GM10266 (cell line): ENCODE measurements around the gene LMNB1.
A peak's percentile ranks its signal among the peaks of the same experiment; 100 is the strongest.
"Not testable (repeated sequence)": the region's sequence is repeated elsewhere in the genome, so short reads cannot be mapped to it uniquely, and the experiment has no call there.

Experiments used
- DNase-seq: peaks from one replicate; pipeline ENCODE4 v3.0.0; 2012; ENCODE audit errors: extremely low spot score
- TF ChIP-seq, protein P1 (sequence below): IDR thresholded peaks from 2 replicates; pipeline ENCODE4 v1.5.1; 2012; ENCODE audit warnings: mild to moderate bottlenecking, low read depth; ENCODE audit not compliant: control insufficient read depth, insufficient read depth; ENCODE audit errors: missing control alignments

Gene LMNB1, protein sequence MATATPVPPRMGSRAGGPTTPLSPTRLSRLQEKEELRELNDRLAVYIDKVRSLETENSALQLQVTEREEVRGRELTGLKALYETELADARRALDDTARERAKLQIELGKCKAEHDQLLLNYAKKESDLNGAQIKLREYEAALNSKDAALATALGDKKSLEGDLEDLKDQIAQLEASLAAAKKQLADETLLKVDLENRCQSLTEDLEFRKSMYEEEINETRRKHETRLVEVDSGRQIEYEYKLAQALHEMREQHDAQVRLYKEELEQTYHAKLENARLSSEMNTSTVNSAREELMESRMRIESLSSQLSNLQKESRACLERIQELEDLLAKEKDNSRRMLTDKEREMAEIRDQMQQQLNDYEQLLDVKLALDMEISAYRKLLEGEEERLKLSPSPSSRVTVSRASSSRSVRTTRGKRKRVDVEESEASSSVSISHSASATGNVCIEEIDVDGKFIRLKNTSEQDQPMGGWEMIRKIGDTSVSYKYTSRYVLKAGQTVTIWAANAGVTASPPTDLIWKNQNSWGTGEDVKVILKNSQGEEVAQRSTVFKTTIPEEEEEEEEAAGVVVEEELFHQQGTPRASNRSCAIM

DNA sequence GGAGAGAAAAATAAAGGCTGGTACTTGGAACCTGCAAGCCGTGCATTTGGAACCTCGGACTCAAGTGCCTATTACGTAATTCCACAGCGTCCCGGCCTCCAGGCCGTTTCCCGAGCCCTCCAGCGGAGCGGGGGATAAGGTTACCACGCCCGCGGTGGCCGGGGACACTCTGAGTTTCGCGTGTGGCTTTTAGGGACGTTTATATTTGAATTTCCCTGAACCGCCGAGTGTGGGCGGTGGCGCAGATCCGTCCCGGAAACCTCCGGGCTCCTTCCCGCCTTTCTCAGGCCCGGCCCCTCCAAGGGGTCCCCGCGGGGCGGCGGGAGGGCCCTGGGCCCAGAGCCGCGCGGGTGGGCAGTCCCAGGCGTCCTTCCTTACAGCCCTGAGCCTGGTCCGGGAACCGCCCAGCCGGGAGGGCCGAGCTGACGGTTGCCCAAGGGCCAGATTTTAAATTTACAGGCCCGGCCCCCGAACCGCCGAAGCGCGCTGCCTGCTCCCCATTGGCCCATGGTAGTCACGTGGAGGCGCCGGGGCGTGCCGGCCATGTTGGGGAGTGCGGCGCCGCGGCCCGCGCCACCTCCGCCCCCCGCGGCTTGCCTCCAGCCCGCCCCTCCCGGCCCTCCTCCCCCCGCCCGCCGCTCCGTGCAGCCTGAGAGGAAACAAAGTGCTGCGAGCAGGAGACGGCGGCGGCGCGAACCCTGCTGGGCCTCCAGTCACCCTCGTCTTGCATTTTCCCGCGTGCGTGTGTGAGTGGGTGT, at the start of gene LMNB1:
Gene LMNB1, plus strand, starts transcription at position 638 of the 758 bp plus-strand sequence. CDS start 373 bp downstream, outside the sequence.
- TF ChIP-seq, protein P1, sequence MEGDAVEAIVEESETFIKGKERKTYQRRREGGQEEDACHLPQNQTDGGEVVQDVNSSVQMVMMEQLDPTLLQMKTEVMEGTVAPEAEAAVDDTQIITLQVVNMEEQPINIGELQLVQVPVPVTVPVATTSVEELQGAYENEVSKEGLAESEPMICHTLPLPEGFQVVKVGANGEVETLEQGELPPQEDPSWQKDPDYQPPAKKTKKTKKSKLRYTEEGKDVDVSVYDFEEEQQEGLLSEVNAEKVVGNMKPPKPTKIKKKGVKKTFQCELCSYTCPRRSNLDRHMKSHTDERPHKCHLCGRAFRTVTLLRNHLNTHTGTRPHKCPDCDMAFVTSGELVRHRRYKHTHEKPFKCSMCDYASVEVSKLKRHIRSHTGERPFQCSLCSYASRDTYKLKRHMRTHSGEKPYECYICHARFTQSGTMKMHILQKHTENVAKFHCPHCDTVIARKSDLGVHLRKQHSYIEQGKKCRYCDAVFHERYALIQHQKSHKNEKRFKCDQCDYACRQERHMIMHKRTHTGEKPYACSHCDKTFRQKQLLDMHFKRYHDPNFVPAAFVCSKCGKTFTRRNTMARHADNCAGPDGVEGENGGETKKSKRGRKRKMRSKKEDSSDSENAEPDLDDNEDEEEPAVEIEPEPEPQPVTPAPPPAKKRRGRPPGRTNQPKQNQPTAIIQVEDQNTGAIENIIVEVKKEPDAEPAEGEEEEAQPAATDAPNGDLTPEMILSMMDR, result no peak
- peak; percentile 94 for DNase-seq

DNA sequence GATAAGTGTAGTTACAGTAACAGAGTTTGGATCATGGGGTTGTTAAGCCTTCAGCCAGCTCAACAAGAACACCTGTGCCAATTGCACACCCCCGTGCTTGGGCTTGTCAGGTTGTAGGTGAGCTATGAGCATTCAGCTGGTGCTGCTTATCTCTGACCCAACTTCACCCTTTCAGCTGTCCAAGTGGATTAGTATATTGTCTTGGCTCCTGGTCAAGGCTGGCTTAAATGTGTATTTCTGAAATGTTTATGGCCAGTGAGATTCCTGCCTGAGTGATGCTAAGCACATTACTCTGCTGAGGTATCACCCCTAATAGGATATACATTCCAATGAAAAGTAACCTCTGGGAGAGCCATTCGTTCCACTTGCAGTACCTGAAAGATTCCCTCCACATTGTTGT, 44.2 kb upstream of the LMNB1 start:
- no peak for DNase-seq
- TF ChIP-seq, protein P1, result no peak

DNA sequence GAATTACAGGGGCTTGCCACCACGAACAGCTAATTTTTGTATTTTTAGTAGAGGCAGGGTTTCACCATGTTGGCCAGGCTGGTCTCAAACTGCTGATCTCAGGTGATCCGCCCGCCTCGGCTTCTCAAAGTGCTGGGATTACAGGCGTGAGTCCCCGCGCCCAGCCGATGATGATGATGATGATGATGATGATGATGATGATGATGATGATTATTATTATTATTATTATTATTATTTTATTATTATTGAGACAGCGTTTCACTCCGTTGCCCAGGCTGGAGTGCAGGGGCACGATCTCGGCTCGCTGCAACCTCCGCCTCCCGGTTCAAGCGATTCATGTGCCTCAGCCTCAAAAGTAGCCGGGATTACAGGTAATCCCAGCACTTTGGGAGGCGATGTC, 42.4 kb upstream of the LMNB1 start:
- not testable (repeated sequence) for DNase-seq

DNA sequence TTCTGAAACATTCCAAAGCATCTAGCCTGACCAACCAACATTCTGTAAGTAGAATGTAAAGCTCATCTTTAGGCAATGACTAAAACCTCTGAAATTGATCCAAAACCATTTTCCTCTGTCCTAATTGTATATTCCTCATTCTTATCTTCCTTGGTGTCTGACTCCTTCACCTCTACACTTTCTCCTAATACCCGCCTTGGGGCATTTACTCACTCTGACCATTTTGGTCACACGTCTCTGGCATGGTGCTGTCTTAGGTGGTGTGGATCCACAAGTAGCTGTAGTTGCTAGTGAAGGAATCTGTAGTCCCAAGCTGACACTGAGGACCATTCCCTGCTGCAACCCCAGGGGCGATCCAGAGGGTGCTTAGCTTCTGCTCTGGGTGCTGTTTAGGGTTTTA, 40.8 kb upstream of the LMNB1 start:
- no peak for DNase-seq
- TF ChIP-seq, protein P1, result no peak

DNA sequence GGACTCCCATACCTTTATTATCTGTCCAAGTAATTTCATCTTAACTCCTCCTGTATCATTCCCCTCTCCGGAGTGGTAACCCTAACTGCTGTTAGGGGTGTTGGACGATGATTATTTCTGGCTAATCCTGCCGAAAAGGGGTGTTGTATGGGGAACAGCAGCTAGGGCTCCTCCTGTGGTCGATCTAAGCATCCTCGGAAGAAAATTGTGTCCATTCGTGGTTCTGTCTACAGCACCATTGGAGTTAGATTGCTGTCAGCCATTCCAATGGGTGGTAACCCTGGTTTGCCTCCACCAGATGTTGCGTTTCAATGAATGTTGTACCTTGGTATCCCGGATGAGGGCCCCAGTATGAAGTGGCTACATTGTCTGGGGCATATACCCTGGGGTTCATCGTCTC, 35.6 kb upstream of the LMNB1 start:
- TF ChIP-seq, protein P1, result no peak
- DNase-seq, result no peak

DNA sequence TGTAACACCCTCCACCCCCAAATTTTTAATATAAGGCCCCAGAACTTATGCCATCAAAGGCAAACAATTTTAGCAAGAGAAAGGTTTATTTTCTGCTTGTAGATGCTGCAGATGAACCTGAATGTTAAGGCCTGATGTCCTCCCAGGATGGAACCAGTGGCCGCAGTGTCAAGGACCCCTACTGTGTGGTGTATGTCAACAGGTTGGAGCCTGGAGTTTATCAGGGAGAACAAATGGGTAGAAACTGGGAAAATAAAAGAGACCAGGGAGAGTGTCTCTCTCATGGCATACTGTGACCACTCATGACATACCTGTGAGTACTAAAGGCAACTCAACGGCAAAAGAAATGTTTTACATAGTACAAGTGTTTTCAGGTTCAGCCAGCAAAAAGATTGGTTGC, 34.5 kb upstream of the LMNB1 start:
- DNase-seq, result no peak
- TF ChIP-seq, protein P1, result no peak

DNA sequence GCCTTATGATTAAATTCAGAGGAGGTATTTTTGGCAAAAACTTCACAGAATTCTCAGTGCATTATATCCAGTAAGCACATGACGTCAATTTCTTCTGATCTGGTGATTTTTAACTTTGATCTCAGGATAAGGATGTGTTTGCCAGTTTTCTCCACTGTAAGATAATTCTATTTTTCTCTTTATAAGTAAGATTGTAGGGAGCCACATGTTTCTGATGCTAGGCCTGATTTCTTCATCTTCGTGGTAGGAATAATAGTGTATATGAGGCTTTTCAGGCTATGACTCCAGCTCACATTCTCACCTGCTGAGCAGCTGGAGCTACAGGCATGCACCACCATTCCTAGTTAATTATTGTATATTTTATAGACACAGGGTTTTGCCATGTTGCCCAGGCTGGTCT, 32.1 kb upstream of the LMNB1 start:
- TF ChIP-seq, protein P1, result no peak

More for the DNA sequence above, 32.1 kb upstream of the LMNB1 start:
- DNase-seq, result no peak
